Measurements from ENCODE around the gene NTSR2. TPM values are rescaled to one million over a fixed set of nuclear protein-coding genes. Genes with fewer than 3 reads are reported as not detected.
A peak's percentile ranks its signal among the peaks of the same experiment; 100 is the strongest.

Gene NTSR2
- polyA plus RNA-seq, 2 of the 4 experiments (the other 2 are of a cell fraction), result not detected

DNA sequence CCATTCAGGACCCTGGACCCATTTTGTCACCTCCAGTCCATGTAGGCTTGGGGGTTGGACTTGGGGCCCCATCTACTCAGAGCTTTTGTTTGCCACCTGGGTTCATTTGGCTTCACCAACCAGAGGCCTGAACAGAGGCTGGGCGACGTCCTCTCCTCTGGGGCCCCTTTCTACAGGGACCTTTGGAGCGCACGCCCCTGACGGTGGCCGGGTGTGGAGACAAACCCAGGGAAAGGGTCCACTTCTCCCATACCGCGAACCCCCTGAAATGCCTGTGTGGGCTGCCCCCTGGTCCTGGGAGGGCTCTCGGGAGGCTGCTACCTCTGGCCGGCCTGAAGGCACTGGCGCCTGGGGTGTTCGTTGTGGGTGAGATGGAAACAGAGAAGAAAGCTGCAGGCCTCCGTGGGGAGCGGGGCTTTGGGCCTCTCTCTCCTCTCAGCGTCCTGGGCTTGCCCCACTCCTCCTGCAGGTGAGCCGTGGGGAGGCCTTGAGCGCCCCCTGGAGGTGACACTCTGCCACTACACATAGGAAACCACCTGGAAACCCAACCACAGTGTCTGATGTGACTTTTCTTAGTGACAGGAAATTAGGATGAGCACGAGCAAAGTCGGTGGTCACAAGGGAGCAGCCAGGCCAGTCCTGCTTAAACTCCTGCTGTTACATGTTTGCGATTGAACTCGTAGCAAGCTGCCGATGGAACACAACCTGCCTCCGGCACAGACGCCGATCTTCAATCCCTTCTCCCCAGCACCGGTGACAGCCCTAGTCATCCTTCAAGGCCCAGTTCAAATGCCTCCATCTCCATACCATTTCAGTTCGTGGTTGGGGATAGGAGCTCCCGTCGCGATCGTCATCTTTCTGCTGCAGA, 12.0 kb upstream of the NTSR2 start:
- FAIRE-seq, result no peak

DNA sequence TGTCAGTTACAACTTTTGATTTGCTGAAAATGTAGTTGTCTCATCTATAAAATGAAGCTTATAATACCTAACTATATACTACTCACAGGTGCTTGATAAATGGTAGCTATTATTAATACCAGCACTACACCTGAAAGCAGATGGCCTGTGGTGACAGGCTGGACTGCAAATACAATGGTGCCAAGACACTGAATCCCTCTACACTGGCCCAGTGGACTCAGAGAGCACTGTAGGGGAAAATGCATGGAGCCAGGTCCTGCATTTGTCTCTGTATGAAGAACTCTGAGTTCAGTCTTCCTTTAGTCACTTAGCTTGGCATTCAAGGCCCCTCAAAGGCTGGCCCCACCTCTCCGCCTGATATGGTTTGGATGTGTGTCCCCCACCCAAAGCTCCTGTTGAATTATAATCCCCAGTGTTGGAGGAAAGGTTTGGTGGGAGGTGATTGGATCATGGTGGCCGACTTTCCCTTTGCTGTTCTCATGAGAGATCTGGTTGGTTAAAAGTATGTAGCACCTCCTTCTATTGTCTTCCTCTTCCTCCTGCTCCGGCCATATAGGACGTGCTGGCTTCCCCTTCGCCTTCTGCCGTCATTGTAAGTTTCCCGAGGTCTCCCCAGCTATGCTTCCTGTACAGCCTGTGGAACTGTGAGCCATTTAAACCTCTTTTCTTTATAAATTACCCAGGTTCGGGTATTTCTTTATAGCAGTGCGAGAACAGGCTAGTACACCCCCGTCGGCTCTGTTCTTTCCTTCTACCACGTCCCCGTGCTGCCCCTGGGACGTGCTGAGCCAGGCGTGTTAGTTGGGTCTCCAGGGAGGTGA, 11.1 kb upstream of the NTSR2 start:
- ATAC-seq (no peak), DNase-seq (ENCODE audit: low read depth in 1 of 2, low spot score in 1 of 2) (no peak), FAIRE-seq (no peak)
- WGBS (ENCODE audit: missing lambda C conversion rate), result 80% methylated on average over 15 of the region's 15 CpGs
- Histone ChIP-seq H3K4me3 (no peak overlapping the region), H3K4me2 (no peak overlapping the region), H3K27ac (no peak overlapping the region), H3K4me1 (peaks cover 7% of the 10 kb centered on the region; the same call in 2 of the 3 replicates), H3K9me3 (no peaks in the 10 kb centered on the region)
- ChIA-PET CTCF (interaction anchor here (0.8 to 35.7 kb wide), 35 partner anchors 9 to 558 kb away, joined by 3 to 700 read pairs (median 5); partner anchors contain the start of gene NTSR2), POLR2A (no interaction called here)
- TF ChIP-seq PHF8 (IDR thresholded peaks at IDR 0.05; ENCODE audit: borderline replicate concordance, low read depth), result no peak
- no peak for TF ChIP-seq SREBF2 (IDR thresholded peaks at IDR 0.05)
- no peak for TF ChIP-seq FOSL2 (IDR thresholded peaks at IDR 0.05)
- TF ChIP-seq FOSL2 (CRISPR knock-in tag; IDR thresholded peaks at IDR 0.05), result no peak
- TF ChIP-seq RAD21 (conservative IDR thresholded peaks at IDR 0.05 in 1 of 2, IDR thresholded peaks at IDR 0.05 in 1 of 2), result no peak
- no peak for TF ChIP-seq CEBPB (IDR thresholded peaks at IDR 0.05)
- no peak for TF ChIP-seq MYC (IDR thresholded peaks at IDR 0.05; ENCODE audit: borderline replicate concordance, low read length)
- TF ChIP-seq MAZ (IDR thresholded peaks at IDR 0.05; ENCODE audit: borderline replicate concordance, low read depth, low read length), result no peak
- no peak for TF ChIP-seq TFCP2L1 (CRISPR knock-in tag; IDR thresholded peaks at IDR 0.05)
- no peak for TF ChIP-seq NFE2L2 (conservative IDR thresholded peaks at IDR 0.05; ENCODE audit: low read length)
- TF ChIP-seq ESRRA (IDR thresholded peaks at IDR 0.05; ENCODE audit: borderline replicate concordance, low read length), result no peak
- no peak for TF ChIP-seq HDAC2 (IDR thresholded peaks at IDR 0.05)
- TF ChIP-seq CBX2 (IDR thresholded peaks at IDR 0.05; ENCODE audit: borderline replicate concordance, low read depth), result no peak
- TF ChIP-seq, protein P1, sequence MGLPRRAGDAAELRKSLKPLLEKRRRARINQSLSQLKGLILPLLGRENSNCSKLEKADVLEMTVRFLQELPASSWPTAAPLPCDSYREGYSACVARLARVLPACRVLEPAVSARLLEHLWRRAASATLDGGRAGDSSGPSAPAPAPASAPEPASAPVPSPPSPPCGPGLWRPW (IDR thresholded peaks at IDR 0.05), result no peak
- TF ChIP-seq CHD4 (IDR thresholded peaks at IDR 0.05; ENCODE audit: borderline replicate concordance), result no peak
- TF ChIP-seq, protein P2, sequence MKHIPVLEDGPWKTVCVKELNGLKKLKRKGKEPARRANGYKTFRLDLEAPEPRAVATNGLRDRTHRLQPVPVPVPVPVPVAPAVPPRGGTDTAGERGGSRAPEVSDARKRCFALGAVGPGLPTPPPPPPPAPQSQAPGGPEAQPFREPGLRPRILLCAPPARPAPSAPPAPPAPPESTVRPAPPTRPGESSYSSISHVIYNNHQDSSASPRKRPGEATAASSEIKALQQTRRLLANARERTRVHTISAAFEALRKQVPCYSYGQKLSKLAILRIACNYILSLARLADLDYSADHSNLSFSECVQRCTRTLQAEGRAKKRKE (CRISPR knock-in tag; IDR thresholded peaks at IDR 0.05; ENCODE audit: low read depth), result no peak
- TF ChIP-seq EHF (CRISPR knock-in tag; IDR thresholded peaks at IDR 0.05), result no peak
- no peak for TF ChIP-seq KDM1A (IDR thresholded peaks at IDR 0.05; ENCODE audit: low read depth)

More for the DNA sequence above, 12.0 kb upstream of the NTSR2 start:
- no peak overlapping the region for H3K4me2 ChIP-seq
- no peak overlapping the region for H3K27ac ChIP-seq
- H3K4me1 ChIP-seq, result peaks cover 4% of the 10 kb centered on the region; the same call in 1 of the 3 replicates
- DNase-seq (ENCODE audit: low read depth in 1 of 2, low spot score in 1 of 2) (peak; percentile 43 to 94), ATAC-seq (peak; percentile 41 to 85; a peak in 3 of 6 replicates)
- CTCF ChIA-PET, result interaction anchor here (0.6 to 35.7 kb wide), 45 partner anchors 8 to 849 kb away, joined by 3 to 700 read pairs (median 4); partner anchors contain the start of gene NTSR2
- TF ChIP-seq HOXB5 (CRISPR knock-in tag; IDR thresholded peaks at IDR 0.05) (no peak), BHLHE40 (IDR thresholded peaks at IDR 0.05; ENCODE audit: low read depth, low read length) (no peak), ZFP36 (IDR thresholded peaks at IDR 0.05; ENCODE audit: borderline replicate concordance, partially characterized antibody) (no peak), PBX3 (IDR thresholded peaks at IDR 0.05) (no peak), MAFK (IDR thresholded peaks at IDR 0.05; ENCODE audit: partially characterized antibody) (no peak), RAD21 (conservative IDR thresholded peaks at IDR 0.05 in 1 of 2, IDR thresholded peaks at IDR 0.05 in 1 of 2) (peak; percentile 70 to 81), SMC3 (IDR thresholded peaks at IDR 0.05) (peak; percentile 58), RFX5 (IDR thresholded peaks at IDR 0.05) (0 out of 2 replicates have a peak, but pooled peaks have one; percentile 22), RARB (CRISPR knock-in tag; IDR thresholded peaks at IDR 0.05) (no peak)
- TF ChIP-seq, protein P3, sequence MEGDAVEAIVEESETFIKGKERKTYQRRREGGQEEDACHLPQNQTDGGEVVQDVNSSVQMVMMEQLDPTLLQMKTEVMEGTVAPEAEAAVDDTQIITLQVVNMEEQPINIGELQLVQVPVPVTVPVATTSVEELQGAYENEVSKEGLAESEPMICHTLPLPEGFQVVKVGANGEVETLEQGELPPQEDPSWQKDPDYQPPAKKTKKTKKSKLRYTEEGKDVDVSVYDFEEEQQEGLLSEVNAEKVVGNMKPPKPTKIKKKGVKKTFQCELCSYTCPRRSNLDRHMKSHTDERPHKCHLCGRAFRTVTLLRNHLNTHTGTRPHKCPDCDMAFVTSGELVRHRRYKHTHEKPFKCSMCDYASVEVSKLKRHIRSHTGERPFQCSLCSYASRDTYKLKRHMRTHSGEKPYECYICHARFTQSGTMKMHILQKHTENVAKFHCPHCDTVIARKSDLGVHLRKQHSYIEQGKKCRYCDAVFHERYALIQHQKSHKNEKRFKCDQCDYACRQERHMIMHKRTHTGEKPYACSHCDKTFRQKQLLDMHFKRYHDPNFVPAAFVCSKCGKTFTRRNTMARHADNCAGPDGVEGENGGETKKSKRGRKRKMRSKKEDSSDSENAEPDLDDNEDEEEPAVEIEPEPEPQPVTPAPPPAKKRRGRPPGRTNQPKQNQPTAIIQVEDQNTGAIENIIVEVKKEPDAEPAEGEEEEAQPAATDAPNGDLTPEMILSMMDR (IDR thresholded peaks at IDR 0.05), result peak; percentile 80
- WGBS (ENCODE audit: missing lambda C conversion rate), result 39% methylated on average over 26 of the region's 31 CpGs
- H3K9me3 ChIP-seq, result no peaks in the 10 kb centered on the region
- POLR2A ChIA-PET, result no interaction called here
- no peak overlapping the region for H3K4me3 ChIP-seq

Measured in A549 (cell line).